Activated naive CD8-positive, alpha-beta T cell treated with anti-CD3 and anti-CD28 coated beads for 36 hours (primary cell): ENCODE measurements around the gene CPNE1. TPM values are rescaled to one million over a fixed set of nuclear protein-coding genes. Genes with fewer than 3 reads are reported as not detected.

Experiments
- DNase-seq: peaks from one replicate; pipeline ENCODE4 v3.0.0; 2021
- H3K27ac Mint-ChIP-seq: one replicate; pipeline ENCODE4 v1.8.0; 2022; ENCODE audit warnings: mild to moderate bottlenecking, moderate library complexity, mixed read lengths
- H3K27me3 Mint-ChIP-seq: one replicate; pipeline ENCODE4 v1.8.0; 2022; ENCODE audit warnings: mild to moderate bottlenecking, mixed read lengths
- H3K36me3 Mint-ChIP-seq: one replicate; pipeline ENCODE4 v1.8.0; 2021; ENCODE audit warnings: mild to moderate bottlenecking, mixed read lengths
- H3K4me1 Mint-ChIP-seq: one replicate; pipeline ENCODE4 v1.8.0; 2021; ENCODE audit warnings: mixed read lengths
- H3K4me3 Mint-ChIP-seq: one replicate; pipeline ENCODE4 v1.8.0; 2022; ENCODE audit warnings: mild to moderate bottlenecking, moderate library complexity, mixed read lengths
- H3K9me3 Mint-ChIP-seq: one replicate; pipeline ENCODE4 v1.8.0; 2022; ENCODE audit warnings: mixed read lengths
- total RNA-seq, 2 experiments: library from RNA; stranded (reverse); gene quantifications; one replicate each; pipeline ENCODE4 v1.2.3, GENCODE V29; 2021

CPNE1 gene
- total RNA-seq, 2 experiments from 2014 or later: 290 to 304 TPM

DNA sequence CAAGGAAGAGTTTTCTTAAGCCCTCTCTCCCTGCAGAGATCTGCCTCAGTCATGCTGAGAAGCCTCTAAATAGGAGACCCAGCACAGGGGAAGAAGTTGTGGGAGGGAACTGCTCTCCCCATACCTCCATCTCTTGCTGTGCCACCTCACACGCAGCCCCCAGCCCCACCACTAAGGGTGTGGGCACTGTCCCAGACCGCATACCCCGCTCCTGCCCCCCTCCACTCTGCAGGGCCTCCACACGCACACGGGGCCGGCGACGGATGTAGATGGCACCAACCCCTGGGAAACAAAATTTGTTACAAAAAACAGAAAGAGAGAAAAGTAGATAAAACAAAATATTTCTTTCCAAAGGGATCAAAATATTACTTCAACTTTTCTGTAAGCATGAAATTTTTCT is 10.2 kb upstream of the CPNE1 start:
- Mint-ChIP-seq H3K27ac (no peak overlapping the region), H3K9me3 (no peaks in the 10 kb centered on the region), H3K4me3 (no peak overlapping the region), H3K36me3 (peaks cover 10% of the 10 kb centered on the region), H3K4me1 (no peaks in the 10 kb centered on the region), H3K27me3 (no peaks in the 10 kb centered on the region)
- DNase-seq: no peak

- H3K9me3 Mint-ChIP-seq: no peaks in the 10 kb centered on the region
- H3K36me3 Mint-ChIP-seq: peaks cover 14% of the 10 kb centered on the region
- H3K4me1 Mint-ChIP-seq: no peaks in the 10 kb centered on the region
- no peaks in the 10 kb centered on the region for H3K27me3 Mint-ChIP-seq
- no peak overlapping the region for H3K27ac Mint-ChIP-seq
- DNase-seq: no peak
- H3K4me3 Mint-ChIP-seq: no peak overlapping the region
These were observed 9.2 kb upstream of the CPNE1 start for GRCh38 chr20:35673884-35674283.

DNA sequence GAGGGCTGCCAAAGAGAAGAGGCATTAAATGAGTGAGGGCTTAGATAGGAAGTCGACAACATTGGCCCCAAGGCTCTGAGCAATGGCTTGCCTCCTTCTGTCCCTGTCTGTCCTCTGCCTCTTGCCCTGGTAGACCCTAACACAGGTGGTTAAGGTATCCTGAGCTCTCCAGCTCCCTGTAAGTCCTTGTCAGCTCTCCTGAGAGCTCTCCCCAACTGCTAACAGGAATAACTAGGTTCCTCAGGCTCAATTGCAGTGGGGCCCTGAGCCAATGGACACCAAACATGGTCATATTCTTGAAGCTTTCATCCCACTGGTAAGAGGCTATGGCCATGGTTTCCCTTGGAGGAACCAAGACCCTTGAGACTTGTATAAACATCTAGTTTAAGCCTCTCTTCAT is 5.0 kb upstream of the CPNE1 start:
- peaks cover 3% of the 10 kb centered on the region for H3K4me1 Mint-ChIP-seq
- H3K9me3 Mint-ChIP-seq: no peaks in the 10 kb centered on the region
- H3K36me3 Mint-ChIP-seq: peaks cover 25% of the 10 kb centered on the region
- H3K27me3 Mint-ChIP-seq: no peaks in the 10 kb centered on the region
- no peak for DNase-seq
- no peak overlapping the region for H3K4me3 Mint-ChIP-seq
- H3K27ac Mint-ChIP-seq: no peak overlapping the region

DNA sequence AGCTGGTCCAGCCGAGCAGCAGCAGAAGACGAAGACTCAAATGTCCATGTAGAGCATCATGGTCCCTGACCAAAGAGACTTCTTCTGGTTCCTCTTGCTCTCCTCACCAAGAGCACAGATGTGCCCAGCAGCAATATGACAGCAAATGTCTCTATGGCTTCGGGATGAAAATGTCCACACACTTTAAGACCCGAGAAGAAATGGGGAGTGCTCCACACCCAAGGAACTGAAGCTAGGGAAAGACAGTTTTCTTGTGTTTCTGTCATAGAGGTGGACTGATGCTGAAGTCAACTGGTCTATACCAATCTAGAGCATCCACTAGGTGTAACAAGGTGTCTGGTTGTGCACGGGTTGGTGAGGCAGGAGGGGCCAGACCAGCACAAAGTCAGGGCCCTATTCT is 4.5 kb upstream of the CPNE1 start:
- peaks cover 27% of the 10 kb centered on the region for H3K36me3 Mint-ChIP-seq
- no peak overlapping the region for H3K4me3 Mint-ChIP-seq
- no peaks in the 10 kb centered on the region for H3K27me3 Mint-ChIP-seq
- no peak overlapping the region for H3K27ac Mint-ChIP-seq
- DNase-seq: no peak
- no peaks in the 10 kb centered on the region for H3K9me3 Mint-ChIP-seq
- peaks cover 3% of the 10 kb centered on the region for H3K4me1 Mint-ChIP-seq

DNA sequence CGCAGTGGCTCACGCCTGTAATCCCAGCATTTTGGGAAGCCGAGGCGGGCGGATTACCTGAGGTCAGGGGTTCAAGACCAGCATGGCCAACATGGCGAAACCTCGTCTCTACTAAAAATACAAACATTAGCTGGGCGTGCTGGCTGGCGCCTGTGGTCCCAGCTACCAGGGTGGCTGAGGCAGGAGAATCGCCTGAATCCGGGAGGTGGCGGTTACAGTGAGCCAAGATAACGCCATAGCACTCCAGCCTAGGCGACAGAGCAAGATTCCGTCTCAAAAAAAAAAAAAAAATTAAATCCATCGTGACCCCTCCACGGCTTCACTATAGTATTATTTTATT is 1.2 kb upstream of the CPNE1 start:
- peaks cover 45% of the 10 kb centered on the region for H3K36me3 Mint-ChIP-seq
- H3K27me3 Mint-ChIP-seq: no peaks in the 10 kb centered on the region
- DNase-seq: no peak
- no peaks in the 10 kb centered on the region for H3K9me3 Mint-ChIP-seq
- no peak overlapping the region for H3K4me3 Mint-ChIP-seq
- H3K4me1 Mint-ChIP-seq: peaks cover 27% of the 10 kb centered on the region
- peak overlapping the region; percentile 97 for H3K27ac Mint-ChIP-seq

DNA sequence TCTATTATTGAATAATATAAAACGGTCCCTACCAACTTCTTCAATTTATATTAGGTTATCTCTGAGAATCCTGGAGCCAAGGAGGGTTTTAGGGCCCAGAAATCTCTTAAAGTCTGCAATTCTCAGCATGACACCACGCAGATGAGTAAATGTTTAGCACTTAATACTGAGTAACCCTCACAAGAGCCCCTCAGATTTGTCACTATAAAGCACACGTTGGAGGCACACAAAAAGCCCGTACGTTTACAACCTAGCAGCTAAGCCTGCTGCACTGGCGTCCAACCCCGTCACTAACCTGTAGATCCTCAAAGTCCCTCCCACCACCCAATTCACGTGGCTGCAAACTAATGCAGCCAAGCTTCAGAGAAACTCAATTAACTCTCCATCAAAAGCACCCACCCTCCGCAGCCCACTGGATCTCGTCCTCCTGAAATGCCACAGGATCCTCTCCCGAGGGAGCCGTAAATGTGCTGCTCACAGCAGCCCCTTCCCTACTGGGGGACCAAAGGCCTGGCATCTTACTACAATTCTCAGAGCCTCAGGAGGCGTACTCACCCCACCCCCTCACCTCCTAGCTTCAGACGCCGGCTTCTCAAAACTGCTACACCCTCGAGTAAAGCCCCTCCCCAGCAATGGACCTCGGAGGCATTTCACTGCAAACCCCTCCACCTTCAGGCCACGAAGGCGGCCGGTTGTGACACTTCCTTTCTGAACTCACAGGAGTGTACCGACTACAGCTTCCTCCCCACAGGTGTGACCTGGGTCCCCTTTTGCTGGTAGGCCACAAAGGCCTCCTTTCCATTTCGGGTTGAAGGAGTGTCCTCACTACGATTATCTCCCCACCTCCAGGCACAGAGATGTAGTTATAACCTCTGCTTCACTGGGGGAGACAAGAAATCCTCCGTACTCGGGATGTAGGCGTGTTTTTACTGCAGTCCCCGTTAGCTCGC is 909 bp downstream of the CPNE1 start:
- DNase-seq: peak; percentile 67
- H3K4me1 Mint-ChIP-seq: peaks cover 46% of the 10 kb centered on the region
- peak overlapping the region; percentile 97 for H3K27ac Mint-ChIP-seq
- H3K27me3 Mint-ChIP-seq: no peaks in the 10 kb centered on the region
- H3K9me3 Mint-ChIP-seq: peaks cover 9% of the 10 kb centered on the region
- H3K36me3 Mint-ChIP-seq: peaks cover 56% of the 10 kb centered on the region
- peak overlapping the region; percentile 94 for H3K4me3 Mint-ChIP-seq

DNA sequence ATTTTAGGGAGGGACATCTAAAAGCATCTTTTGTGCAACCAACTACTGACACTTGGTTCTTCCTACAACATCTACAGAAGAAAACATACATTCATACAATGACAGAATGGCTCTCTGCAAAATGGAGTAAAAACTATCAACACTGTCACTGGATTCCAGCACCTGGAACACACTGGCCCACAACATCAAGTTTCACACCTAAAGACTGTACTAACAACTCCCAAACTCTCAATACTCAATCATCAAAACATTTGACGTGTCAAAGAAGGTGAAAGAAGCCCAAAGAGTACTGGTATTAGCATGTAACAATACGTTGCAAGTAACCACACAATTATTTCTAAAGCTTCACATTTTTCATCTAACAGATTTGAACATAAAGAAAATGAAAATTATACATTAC is 2.1 kb downstream of the CPNE1 start:
- Mint-ChIP-seq H3K4me1 (peaks cover 47% of the 10 kb centered on the region), H3K4me3 (peak overlapping the region; percentile 94), H3K27ac (peak overlapping the region; percentile 97), H3K36me3 (peaks cover 57% of the 10 kb centered on the region), H3K9me3 (peaks cover 9% of the 10 kb centered on the region), H3K27me3 (no peaks in the 10 kb centered on the region)
- no peak for DNase-seq

- no peaks in the 10 kb centered on the region for H3K27me3 Mint-ChIP-seq
- H3K36me3 Mint-ChIP-seq: peaks cover 63% of the 10 kb centered on the region
- peaks cover 12% of the 10 kb centered on the region for H3K9me3 Mint-ChIP-seq
- H3K27ac Mint-ChIP-seq: peak overlapping the region; percentile 97
- H3K4me3 Mint-ChIP-seq: peak overlapping the region; percentile 94
- peaks cover 54% of the 10 kb centered on the region for H3K4me1 Mint-ChIP-seq
- no peak for DNase-seq
These were observed 2.8 kb downstream of the CPNE1 start for GRCh38 chr20:35661908-35662307.

DNA sequence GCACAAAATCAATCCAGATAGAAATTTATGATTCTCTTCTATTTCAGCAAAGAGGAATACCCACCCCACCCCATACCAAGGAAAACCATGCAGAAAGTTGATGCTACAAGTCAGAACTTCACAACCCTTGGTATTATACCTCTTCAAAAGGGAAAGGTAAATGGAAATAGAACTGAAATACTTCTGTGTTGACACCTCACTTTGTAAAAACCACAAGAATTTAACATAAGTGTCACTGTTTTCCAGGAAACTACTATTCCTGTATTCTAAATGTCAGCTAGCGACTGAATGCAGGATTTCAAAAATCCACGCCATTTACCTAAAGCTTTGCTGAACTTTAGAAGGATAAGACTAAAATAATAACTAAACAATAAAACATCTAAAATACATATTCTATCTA is 3.6 kb downstream of the CPNE1 start:
- peaks cover 57% of the 10 kb centered on the region for H3K4me1 Mint-ChIP-seq
- peaks cover 12% of the 10 kb centered on the region for H3K9me3 Mint-ChIP-seq
- peak overlapping the region; percentile 94 for H3K4me3 Mint-ChIP-seq
- H3K27ac Mint-ChIP-seq: peak overlapping the region; percentile 97
- DNase-seq: no peak
- peaks cover 70% of the 10 kb centered on the region for H3K36me3 Mint-ChIP-seq
- H3K27me3 Mint-ChIP-seq: no peaks in the 10 kb centered on the region

GRCh38 chr20:35660122-35660937 is 4.4 kb downstream of the CPNE1 start:
- peaks cover 12% of the 10 kb centered on the region for H3K9me3 Mint-ChIP-seq
- DNase-seq: peak; percentile 51
- H3K4me1 Mint-ChIP-seq: peaks cover 57% of the 10 kb centered on the region
- no peaks in the 10 kb centered on the region for H3K27me3 Mint-ChIP-seq
- peaks cover 70% of the 10 kb centered on the region for H3K36me3 Mint-ChIP-seq
- peak overlapping the region; percentile 94 for H3K4me3 Mint-ChIP-seq
- peak overlapping the region; percentile 97 for H3K27ac Mint-ChIP-seq

- DNase-seq: no peak
- peak overlapping the region; percentile 44 for H3K4me3 Mint-ChIP-seq
These were observed 7.4 kb downstream of the CPNE1 start for GRCh38 chr20:35657271-35657670.

GRCh38 chr20:35654415-35654814 is 10.3 kb downstream of the CPNE1 start:
- Mint-ChIP-seq H3K27ac (no peak overlapping the region), H3K4me3 (no peak overlapping the region), H3K4me1 (peaks cover 43% of the 10 kb centered on the region), H3K27me3 (no peaks in the 10 kb centered on the region), H3K9me3 (peaks cover 4% of the 10 kb centered on the region), H3K36me3 (peaks cover 43% of the 10 kb centered on the region)
- DNase-seq: no peak

More at GRCh38 chr20:35657271-35657670, 7.4 kb downstream of the CPNE1 start:
- Mint-ChIP-seq H3K36me3 (peaks cover 49% of the 10 kb centered on the region), H3K4me1 (peaks cover 44% of the 10 kb centered on the region), H3K27me3 (no peaks in the 10 kb centered on the region), H3K27ac (peak overlapping the region; percentile 63), H3K9me3 (peaks cover 12% of the 10 kb centered on the region)

- no peak overlapping the region for H3K4me3 Mint-ChIP-seq
- no peaks in the 10 kb centered on the region for H3K27me3 Mint-ChIP-seq
- H3K36me3 Mint-ChIP-seq: peaks cover 44% of the 10 kb centered on the region
- H3K9me3 Mint-ChIP-seq: peaks cover 4% of the 10 kb centered on the region
- no peak for DNase-seq
- H3K27ac Mint-ChIP-seq: no peak overlapping the region
- peaks cover 44% of the 10 kb centered on the region for H3K4me1 Mint-ChIP-seq
These were observed 10.8 kb downstream of the CPNE1 start for GRCh38 chr20:35653893-35654292.

DNA sequence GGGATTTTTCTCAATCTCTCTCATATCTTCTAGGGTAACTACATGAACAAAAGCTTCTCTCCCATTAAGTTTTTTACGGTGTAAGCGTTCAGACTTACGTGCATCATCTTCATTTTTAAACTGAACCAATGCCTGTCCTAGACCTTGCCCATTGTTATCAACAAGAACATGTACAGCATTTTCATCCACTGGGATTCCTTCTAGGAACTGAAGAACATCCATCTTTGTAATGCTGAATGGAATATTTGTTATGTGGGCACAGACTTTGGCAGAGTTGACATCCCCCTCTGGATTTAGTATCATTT is 11.3 kb downstream of the CPNE1 start:
- Mint-ChIP-seq H3K27ac (no peak overlapping the region), H3K27me3 (no peaks in the 10 kb centered on the region), H3K36me3 (peaks cover 44% of the 10 kb centered on the region), H3K9me3 (peaks cover 4% of the 10 kb centered on the region), H3K4me3 (no peak overlapping the region), H3K4me1 (peaks cover 45% of the 10 kb centered on the region)
- no peak for DNase-seq

GRCh38 chr20:35652641-35653429 is 11.9 kb downstream of the CPNE1 start:
- no peak for DNase-seq
- Mint-ChIP-seq H3K36me3 (peaks cover 45% of the 10 kb centered on the region), H3K27me3 (no peaks in the 10 kb centered on the region), H3K27ac (no peak overlapping the region), H3K4me1 (peaks cover 47% of the 10 kb centered on the region), H3K9me3 (peaks cover 4% of the 10 kb centered on the region), H3K4me3 (no peak overlapping the region)
